Ectodermal cell (in vitro differentiated cells): ENCODE data around the gene ZMYM2. TPM values are rescaled to one million over a fixed set of nuclear protein-coding genes. Genes with fewer than 3 reads are reported as not detected.

Experiments
- H3K27ac ChIP-seq: 2 replicates; pipeline ENCODE4 v1.7.0; 2013; ENCODE audit warnings: mild to moderate bottlenecking, low read depth, low read length; ENCODE audit not compliant: insufficient read depth, poor library complexity, severe bottlenecking
- H3K27me3 ChIP-seq: 2 replicates; pipeline ENCODE4 v1.7.0; 2013; ENCODE audit warnings: mild to moderate bottlenecking, low read length; ENCODE audit not compliant: insufficient read depth, control insufficient read depth, poor library complexity, severe bottlenecking
- H3K36me3 ChIP-seq: one replicate; pipeline ENCODE4 v1.7.0; 2013; ENCODE audit warnings: low read length; ENCODE audit not compliant: control insufficient read depth, insufficient read depth
- H3K4me1 ChIP-seq: one replicate; pipeline ENCODE4 v1.7.0; 2013; ENCODE audit warnings: low read length; ENCODE audit not compliant: control insufficient read depth, insufficient read depth
- H3K4me3 ChIP-seq: 2 replicates; pipeline ENCODE4 v1.7.0; 2013; ENCODE audit warnings: low read depth, low read length, control low read depth; ENCODE audit not compliant: insufficient read depth
- H3K9me3 ChIP-seq: 2 replicates; pipeline ENCODE4 v1.7.0; 2013; ENCODE audit warnings: mild to moderate bottlenecking, low read length, moderate library complexity; ENCODE audit not compliant: control insufficient read depth
- WGBS, 2 experiments: methylation state at CpG; one replicate each; pipeline ENCODE4 v1.1.7; 2013; ENCODE audit warnings: missing lambda C conversion rate in 2 of 2; 5-methylcytosine and 5-hydroxymethylcytosine counted together
- polyA plus RNA-seq, 4 experiments: library from polyadenylated mRNA; stranded (reverse); fragments of 50-300 nt; gene quantifications; one replicate each; pipeline ENCODE4 v1.2.3, GENCODE V29; 2013

Gene ZMYM2
- polyA plus RNA-seq (2013, experiment 1 of 4) = 125 TPM
- 144 TPM for polyA plus RNA-seq (2013, experiment 2 of 4)
- 103 TPM for polyA plus RNA-seq (2013, experiment 3 of 4)
- polyA plus RNA-seq (2013, experiment 4 of 4) = 108 TPM

DNA sequence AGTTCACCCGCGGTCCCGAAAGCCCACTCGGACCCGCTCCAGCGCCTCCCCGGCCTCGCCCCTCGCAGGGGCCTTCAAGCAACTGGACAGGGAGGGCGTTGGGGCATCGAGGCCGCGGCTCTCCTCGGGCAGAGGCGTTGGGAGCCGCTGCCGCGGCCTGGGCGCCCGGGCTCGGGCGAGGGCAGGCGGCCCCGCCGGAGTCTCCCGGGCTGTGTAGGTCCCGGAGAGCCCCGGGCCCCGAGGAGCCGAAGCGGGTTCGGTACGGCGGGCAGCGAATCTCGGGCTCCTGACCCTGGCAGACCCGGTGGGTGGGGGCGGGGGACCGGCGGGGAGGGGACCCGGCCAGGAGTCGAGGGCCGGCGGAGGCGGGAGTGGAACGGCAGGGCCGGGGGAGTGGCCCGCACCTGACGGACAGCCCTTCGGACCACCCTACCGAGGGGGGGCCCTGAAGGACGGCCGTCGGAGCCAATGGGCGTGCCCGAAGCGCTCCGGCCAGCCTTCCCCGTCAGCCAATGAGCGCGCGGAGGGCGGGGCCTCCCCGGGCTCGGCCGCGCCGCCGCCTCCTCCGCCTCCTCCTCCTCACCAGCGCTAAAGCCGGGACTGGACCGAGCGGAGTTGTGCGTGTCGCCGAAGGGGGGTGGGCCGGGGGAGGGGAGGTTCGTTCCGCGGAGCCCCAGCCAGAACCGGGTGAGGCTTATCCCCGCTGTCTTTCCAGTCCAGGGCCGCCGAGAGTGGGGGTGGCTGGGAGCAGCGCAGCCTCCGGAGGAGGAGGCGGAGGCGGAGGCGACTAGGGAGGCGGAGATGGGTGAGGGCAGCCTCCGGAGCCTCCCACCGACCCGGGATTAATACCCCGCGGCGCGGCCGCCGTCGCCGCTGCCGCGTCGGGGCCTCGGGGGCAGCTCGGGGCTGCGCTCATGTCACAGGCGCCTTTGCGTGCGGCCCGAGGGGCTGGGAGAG, at the start of gene ZMYM2:
TSS of gene ZMYM2 (plus strand) at position 573 of the 957 bp plus-strand sequence. CDS start 34,346 bp downstream, outside the sequence.
- peaks cover 7% of the 10 kb centered on the region for H3K36me3 ChIP-seq
- H3K4me3 ChIP-seq = peak within 1 kb of the TSS; percentile 69
- H3K27ac ChIP-seq = peak within 1 kb of the TSS; percentile 98
- 0 to 1% methylated on average over 112 of the region's 112 CpGs for WGBS, 2 experiments
- peaks cover 11% of the 10 kb centered on the region for H3K4me1 ChIP-seq
- H3K9me3 ChIP-seq = no peaks in the 10 kb centered on the region
- no peaks in the 10 kb centered on the region for H3K27me3 ChIP-seq

- no peak overlapping the region for H3K27ac ChIP-seq
- H3K36me3 ChIP-seq = no peaks in the 10 kb centered on the region
- H3K9me3 ChIP-seq = no peaks in the 10 kb centered on the region
- H3K4me3 ChIP-seq = no peak overlapping the region
- H3K27me3 ChIP-seq = no peaks in the 10 kb centered on the region
- WGBS, 2 experiments = 89 to 92% methylated on average over 9 of the region's 9 CpGs
- no peaks in the 10 kb centered on the region for H3K4me1 ChIP-seq
Observed at GRCh38 chr13:19910336-19911072, 48.0 kb upstream of the ZMYM2 start.

DNA sequence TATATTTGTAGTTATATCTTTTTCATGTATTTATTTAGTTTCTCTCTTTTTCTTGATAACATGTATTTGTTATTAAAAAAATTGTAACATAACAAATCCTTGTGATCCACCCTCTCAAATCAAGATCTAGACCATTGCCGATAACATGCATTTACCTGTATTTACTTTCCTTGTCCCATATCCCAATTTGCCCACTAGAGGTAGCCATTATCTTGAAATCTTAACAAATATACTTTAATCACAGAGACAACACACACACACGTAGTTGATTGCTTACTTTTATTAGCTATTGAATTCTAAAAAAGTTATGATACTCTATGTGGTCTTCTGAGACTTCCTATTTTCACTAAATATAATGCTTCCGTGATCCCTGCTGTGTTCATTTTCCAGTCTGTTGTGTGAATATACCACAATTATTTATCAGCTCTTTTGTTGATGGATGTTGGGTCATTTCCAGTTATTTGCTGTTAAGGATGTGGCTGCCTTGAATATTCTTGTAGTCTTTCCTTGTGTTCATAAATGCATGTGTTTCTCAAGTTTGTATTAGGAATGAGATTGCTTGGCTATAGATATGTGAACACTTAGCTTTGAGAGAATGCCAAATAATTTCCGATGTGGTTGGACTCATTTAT, 31.3 kb upstream of the ZMYM2 start:
- H3K36me3 ChIP-seq = no peaks in the 10 kb centered on the region
- H3K4me3 ChIP-seq = no peak overlapping the region
- H3K27ac ChIP-seq = no peak overlapping the region
- no peaks in the 10 kb centered on the region for H3K9me3 ChIP-seq
- H3K4me1 ChIP-seq = no peaks in the 10 kb centered on the region
- 90 to 100% methylated on average over 2 to 3 of the region's 4 CpGs for WGBS, 2 experiments
- no peaks in the 10 kb centered on the region for H3K27me3 ChIP-seq

GRCh38 chr13:19940106-19940505, 18.4 kb upstream of the ZMYM2 start:
- Histone ChIP-seq H3K4me1 (no peaks in the 10 kb centered on the region), H3K9me3 (no peaks in the 10 kb centered on the region), H3K27me3 (no peaks in the 10 kb centered on the region), H3K4me3 (no peak overlapping the region), H3K27ac (no peak overlapping the region), H3K36me3 (no peaks in the 10 kb centered on the region)
- WGBS, 2 experiments = 89 to 96% methylated on average over 1 of the region's 1 CpG

DNA sequence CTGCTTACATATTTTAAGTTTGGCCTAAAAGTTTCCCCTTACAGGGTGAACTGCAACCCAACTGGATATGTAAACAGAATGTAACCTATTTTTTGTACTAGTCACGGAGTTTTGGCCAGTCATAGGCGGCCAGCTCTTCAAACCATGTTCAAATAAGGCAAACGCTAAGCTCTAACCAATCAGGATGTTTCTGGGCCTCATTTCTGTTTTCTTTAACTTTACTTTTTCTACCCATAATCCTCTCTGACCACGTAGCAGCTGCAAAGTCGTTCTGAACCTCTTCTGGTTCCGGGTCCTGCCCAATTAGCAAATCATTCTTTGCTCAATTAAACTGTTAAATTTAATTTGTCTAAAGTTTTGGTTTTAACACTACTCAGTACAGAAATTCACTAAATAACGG, 8.2 kb upstream of the ZMYM2 start:
- Histone ChIP-seq H3K4me3 (no peak overlapping the region), H3K4me1 (no peaks in the 10 kb centered on the region), H3K36me3 (no peaks in the 10 kb centered on the region), H3K27me3 (no peaks in the 10 kb centered on the region), H3K9me3 (no peaks in the 10 kb centered on the region), H3K27ac (no peak overlapping the region)
- 86 to 87% methylated on average over 6 of the region's 7 CpGs for WGBS, 2 experiments

DNA sequence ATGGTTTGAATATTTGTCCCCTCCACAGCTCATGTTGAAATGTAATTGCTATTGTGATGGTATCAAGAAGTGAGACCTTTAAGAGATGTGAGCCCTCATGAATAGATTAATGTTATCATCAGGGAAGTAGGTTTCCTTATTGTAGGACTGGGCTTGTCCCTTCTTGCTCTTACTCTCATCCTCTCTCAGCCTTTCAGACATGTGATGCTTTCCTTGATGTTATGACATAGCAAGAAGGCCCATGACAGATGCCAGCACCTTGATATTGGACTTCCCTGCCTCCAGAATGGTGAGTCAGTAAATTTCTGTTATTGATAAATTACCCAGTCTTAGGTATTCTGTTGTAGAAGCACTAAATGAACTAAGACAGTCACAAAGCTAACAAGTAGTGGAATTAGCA, 5.7 kb upstream of the ZMYM2 start:
- Histone ChIP-seq H3K27ac (no peak overlapping the region), H3K9me3 (no peaks in the 10 kb centered on the region), H3K4me1 (no peaks in the 10 kb centered on the region), H3K36me3 (no peaks in the 10 kb centered on the region), H3K27me3 (no peaks in the 10 kb centered on the region), H3K4me3 (no peak overlapping the region)

- 96% methylated on average over 1 to 4 of the region's 4 CpGs for WGBS, 2 experiments
- H3K36me3 ChIP-seq = no peaks in the 10 kb centered on the region
- no peak overlapping the region for H3K4me3 ChIP-seq
- no peaks in the 10 kb centered on the region for H3K27me3 ChIP-seq
- no peaks in the 10 kb centered on the region for H3K9me3 ChIP-seq
- peaks cover 4% of the 10 kb centered on the region for H3K4me1 ChIP-seq
- no peak overlapping the region for H3K27ac ChIP-seq
Observed at GRCh38 chr13:19955873-19956559, 2.5 kb upstream of the ZMYM2 start.

GRCh38 chr13:19957320-19958154, 990 bp upstream of the ZMYM2 start:
- peak overlapping the region; percentile 69 for H3K4me3 ChIP-seq
- H3K9me3 ChIP-seq = no peaks in the 10 kb centered on the region
- H3K4me1 ChIP-seq = peaks cover 5% of the 10 kb centered on the region
- no peaks in the 10 kb centered on the region for H3K27me3 ChIP-seq
- peak overlapping the region; percentile 98 for H3K27ac ChIP-seq
- 1% methylated on average over 65 of the region's 65 CpGs for WGBS, 2 experiments
- H3K36me3 ChIP-seq = no peaks in the 10 kb centered on the region
